A673 (cell line): ENCODE measurements around the gene SYNJ2. TPM values are rescaled to one million over a fixed set of nuclear protein-coding genes. Genes with fewer than 3 reads are reported as not detected.

ENCODE experiments used
- BruUV-seq: library from RNA; stranded (reverse); fragments of 400-500 nt; replicated peaks from 2 replicates; lab custom pipeline; 2021; lab: Mats Ljungman, UMichigan
- CTCF ChIA-PET: fragments of 300-600 bp; sonication (Branson Sonifier 250); formaldehyde crosslinking; loops from one replicate; lab custom pipeline; 2022; ENCODE audit warnings: antibody characterized with exemption; lab: Charles Lee
- POLR2A ChIA-PET: fragments of 300-600 bp; sonication (Branson Sonifier 250); formaldehyde crosslinking; loops from one replicate; lab custom pipeline; 2022; ENCODE audit warnings: antibody characterized with exemption; ENCODE audit not compliant: low non-redundant PET; lab: Charles Lee
- DNase-seq: peaks from one replicate; pipeline ENCODE4 v3.0.0-alpha.2; 2015; ENCODE audit warnings: low spot score
- H3K27ac ChIP-seq: fragments of 200-600 bp; sonication (generic); 2 replicates; pipeline ENCODE4 v1.5.1; 2016; ENCODE audit warnings: mixed run types, low read depth, mild to moderate bottlenecking, mixed read lengths, antibody characterized with exemption, low read length; ENCODE audit not compliant: poor library complexity, severe bottlenecking
- H3K27me3 ChIP-seq: fragments of 200-600 bp; sonication (generic); replicated peaks from 2 replicates; pipeline ENCODE4 v1.6.1; 2017; ENCODE audit warnings: mixed run types, low read depth, mild to moderate bottlenecking, mixed read lengths, antibody characterized with exemption, low read length; ENCODE audit not compliant: insufficient read depth, poor library complexity
- H3K36me3 ChIP-seq: fragments of 200-600 bp; sonication (generic); 2 replicates; pipeline ENCODE4 v1.6.1; 2016; ENCODE audit warnings: mixed run types, mild to moderate bottlenecking, mixed read lengths, antibody characterized with exemption, low read length; ENCODE audit not compliant: insufficient read depth, poor library complexity, severe bottlenecking
- H3K4me1 ChIP-seq: fragments of 200-600 bp; sonication (generic); 2 replicates; pipeline ENCODE4 v1.6.1; 2017; ENCODE audit warnings: mixed run types, mild to moderate bottlenecking, mixed read lengths, antibody characterized with exemption, low read length; ENCODE audit not compliant: insufficient read depth, poor library complexity, severe bottlenecking
- H3K4me3 ChIP-seq: fragments of 200-600 bp; sonication (generic); 2 replicates; pipeline ENCODE4 v1.5.1; 2016; ENCODE audit warnings: low read depth, mixed run types, mild to moderate bottlenecking, mixed read lengths, low read length; ENCODE audit not compliant: poor library complexity, severe bottlenecking
- H3K9me3 ChIP-seq: fragments of 200-600 bp; sonication (generic); 2 replicates; pipeline ENCODE4 v1.6.1; 2016; ENCODE audit warnings: mixed run types, low read depth, mild to moderate bottlenecking, mixed read lengths, antibody characterized with exemption, low read length; ENCODE audit not compliant: poor library complexity, severe bottlenecking
- EZH2 ChIP-seq: fragments of 200-600 bp; sonication (generic); IDR thresholded peaks from 2 replicates; pipeline ENCODE4 v1.6.1; 2017; ENCODE audit warnings: borderline replicate concordance, low read depth, mild to moderate bottlenecking, mixed read lengths, antibody characterized with exemption, low read length; ENCODE audit not compliant: poor library complexity, severe bottlenecking
- intact Hi-C: fragments of 100-400 bp; cut with micrococcal nuclease; formaldehyde crosslinking; loops from one replicate; pipeline ENCODE4 v1.10.0; 2022; ENCODE audit not compliant: unreplicated experiment
- total RNA-seq: library from RNA; stranded (reverse); gene quantifications from 2 replicates; pipeline ENCODE4 v1.2.3, GENCODE V29; 2021
- TF ChIP-seq, protein P1 (sequence below): fragments of 300-800, 200-600 bp; sonication (generic); conservative IDR thresholded peaks from 2 replicates; pipeline ENCODE4 v1.5.1; 2017; ENCODE audit warnings: low read depth, mild to moderate bottlenecking, antibody characterized with exemption, low read length, moderate library complexity, mixed read lengths

SYNJ2 gene
- total RNA-seq, 1 experiment from 2014 or later, result 37.0 TPM

DNA sequence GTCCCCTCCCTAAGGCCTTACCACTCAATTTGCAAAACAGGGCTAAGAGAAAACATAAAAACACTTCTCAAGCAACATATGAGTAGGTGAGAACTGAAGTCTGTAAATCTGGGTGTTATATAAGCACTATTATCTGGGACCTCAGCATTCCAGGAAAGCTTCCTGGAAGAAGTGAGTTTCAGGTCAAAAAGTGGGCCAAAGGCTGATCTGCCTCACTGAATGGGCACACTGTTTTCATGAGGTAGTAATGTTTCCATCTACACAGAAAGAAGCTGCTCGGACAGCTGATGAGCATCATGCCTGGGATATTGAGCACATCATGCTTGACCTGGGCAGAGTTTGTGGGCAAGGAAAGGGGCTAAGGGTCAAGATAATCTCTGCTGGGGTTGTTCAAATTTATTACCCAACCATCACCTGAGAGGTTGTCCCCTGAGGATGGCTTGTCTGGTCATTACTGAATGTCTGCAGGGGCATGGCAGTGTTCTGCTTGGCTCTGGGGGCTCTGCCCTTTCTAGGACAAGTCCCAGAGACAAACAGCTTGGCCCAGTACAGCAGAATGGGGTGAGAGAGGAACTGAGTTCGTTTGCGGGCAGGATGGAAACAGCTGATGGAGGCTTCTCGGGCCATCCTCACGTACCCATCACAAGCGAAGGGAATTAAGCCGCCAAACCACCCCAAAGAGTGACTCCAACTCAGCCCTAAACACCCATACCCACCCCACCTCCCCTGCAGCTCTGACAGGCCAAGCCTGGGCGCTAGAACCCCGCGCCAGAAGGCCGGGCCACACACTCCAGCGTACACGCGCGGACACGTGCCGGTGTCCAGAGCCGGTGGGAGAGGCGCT, 1.2 kb upstream of the SYNJ2 start:
- no peak for DNase-seq
- ChIA-PET POLR2A (no interaction called here), CTCF (interaction anchor here (0.5 kb wide), 1 partner anchor 42 kb away, joined by 3 read pairs; no protein-coding TSS in a partner anchor)
- TF ChIP-seq, protein P1, sequence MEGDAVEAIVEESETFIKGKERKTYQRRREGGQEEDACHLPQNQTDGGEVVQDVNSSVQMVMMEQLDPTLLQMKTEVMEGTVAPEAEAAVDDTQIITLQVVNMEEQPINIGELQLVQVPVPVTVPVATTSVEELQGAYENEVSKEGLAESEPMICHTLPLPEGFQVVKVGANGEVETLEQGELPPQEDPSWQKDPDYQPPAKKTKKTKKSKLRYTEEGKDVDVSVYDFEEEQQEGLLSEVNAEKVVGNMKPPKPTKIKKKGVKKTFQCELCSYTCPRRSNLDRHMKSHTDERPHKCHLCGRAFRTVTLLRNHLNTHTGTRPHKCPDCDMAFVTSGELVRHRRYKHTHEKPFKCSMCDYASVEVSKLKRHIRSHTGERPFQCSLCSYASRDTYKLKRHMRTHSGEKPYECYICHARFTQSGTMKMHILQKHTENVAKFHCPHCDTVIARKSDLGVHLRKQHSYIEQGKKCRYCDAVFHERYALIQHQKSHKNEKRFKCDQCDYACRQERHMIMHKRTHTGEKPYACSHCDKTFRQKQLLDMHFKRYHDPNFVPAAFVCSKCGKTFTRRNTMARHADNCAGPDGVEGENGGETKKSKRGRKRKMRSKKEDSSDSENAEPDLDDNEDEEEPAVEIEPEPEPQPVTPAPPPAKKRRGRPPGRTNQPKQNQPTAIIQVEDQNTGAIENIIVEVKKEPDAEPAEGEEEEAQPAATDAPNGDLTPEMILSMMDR, result no peak
- TF ChIP-seq EZH2, result no peak
- peak overlapping the region; percentile 94 for H3K4me3 ChIP-seq
- H3K27me3 ChIP-seq, result no peaks in the 10 kb centered on the region
- no TSS peak for BruUV-seq
- H3K36me3 ChIP-seq, result no peaks in the 10 kb centered on the region
- H3K4me1 ChIP-seq, result peaks cover 12% of the 10 kb centered on the region
- peak overlapping the region; percentile 90 for H3K27ac ChIP-seq
- no peaks in the 10 kb centered on the region for H3K9me3 ChIP-seq
- intact Hi-C loops, result loop anchor here (5.0 kb wide), 1 partner anchor 47 kb away; no protein-coding TSS in a partner anchor

DNA sequence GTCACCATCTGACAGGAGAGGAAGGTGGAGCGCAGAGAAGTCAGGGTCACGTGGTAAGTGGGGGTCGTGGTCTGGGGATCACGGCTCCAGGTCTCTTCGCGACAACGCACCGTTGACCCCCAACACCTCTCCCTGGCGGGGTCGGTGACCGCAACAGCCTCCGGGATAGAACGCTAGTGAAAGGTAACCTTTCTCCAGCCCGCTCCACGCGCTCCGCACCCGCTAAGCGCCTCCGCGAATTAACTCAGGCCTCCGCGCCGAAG, 600 bp upstream of the SYNJ2 start:
- Histone ChIP-seq H3K36me3 (no peaks in the 10 kb centered on the region), H3K9me3 (no peaks in the 10 kb centered on the region), H3K27ac (peak overlapping the region; percentile 90), H3K4me1 (peaks cover 17% of the 10 kb centered on the region), H3K4me3 (peak overlapping the region; percentile 94), H3K27me3 (no peaks in the 10 kb centered on the region)
- ChIA-PET CTCF (interaction anchor here (1.2 kb wide), 1 partner anchor 46 kb away, joined by 5 read pairs; no protein-coding TSS in a partner anchor), POLR2A (no interaction called here)
- no TSS peak for BruUV-seq
- intact Hi-C loops, result loop anchor here (5.0 kb wide), 1 partner anchor 46 kb away; no protein-coding TSS in a partner anchor
- DNase-seq, result no peak
- TF ChIP-seq EZH2, result no peak
- TF ChIP-seq, protein P1, result no peak

DNA sequence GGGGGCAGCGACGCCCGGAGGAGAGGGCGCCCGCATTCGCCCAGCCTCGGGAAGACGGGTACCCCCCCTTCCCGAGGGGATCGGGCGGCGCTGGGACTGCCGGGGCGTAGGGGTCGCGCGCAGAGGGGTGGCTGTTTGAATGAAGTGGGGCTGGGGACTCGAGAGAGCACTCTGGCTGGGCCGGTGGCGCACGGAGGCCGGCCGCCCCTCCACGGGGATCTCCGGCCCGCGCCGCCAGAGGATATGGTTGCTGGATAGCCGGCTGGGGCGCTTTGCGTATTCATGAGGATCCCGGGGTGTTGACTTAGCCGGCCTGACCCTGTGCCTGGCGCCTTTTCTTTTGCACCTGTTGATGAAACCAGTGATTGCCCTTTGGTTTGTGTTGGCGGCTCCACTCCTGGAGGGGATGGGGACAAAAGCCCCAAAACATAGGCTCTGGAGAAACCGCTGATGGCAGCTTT, 469 bp downstream of the SYNJ2 start:
- Histone ChIP-seq H3K36me3 (no peaks in the 10 kb centered on the region), H3K27me3 (no peaks in the 10 kb centered on the region), H3K4me1 (peaks cover 17% of the 10 kb centered on the region), H3K4me3 (peak overlapping the region; percentile 94), H3K9me3 (no peaks in the 10 kb centered on the region), H3K27ac (peak overlapping the region; percentile 90)
- intact Hi-C loops, result loop anchor here (5.0 kb wide), 1 partner anchor 45 kb away; no protein-coding TSS in a partner anchor
- POLR2A ChIA-PET, result no interaction called here
- peak; percentile 30 for DNase-seq
- CTCF ChIA-PET, result interaction anchor here (0.5 to 1.2 kb wide), 3 partner anchors 43 to 94 kb away, joined by 3 to 5 read pairs (median 3); no protein-coding TSS in a partner anchor
- TF ChIP-seq EZH2, result no peak
- BruUV-seq, result no TSS peak
